ENCODE data around the gene TMEM108.

Gene TMEM108

DNA sequence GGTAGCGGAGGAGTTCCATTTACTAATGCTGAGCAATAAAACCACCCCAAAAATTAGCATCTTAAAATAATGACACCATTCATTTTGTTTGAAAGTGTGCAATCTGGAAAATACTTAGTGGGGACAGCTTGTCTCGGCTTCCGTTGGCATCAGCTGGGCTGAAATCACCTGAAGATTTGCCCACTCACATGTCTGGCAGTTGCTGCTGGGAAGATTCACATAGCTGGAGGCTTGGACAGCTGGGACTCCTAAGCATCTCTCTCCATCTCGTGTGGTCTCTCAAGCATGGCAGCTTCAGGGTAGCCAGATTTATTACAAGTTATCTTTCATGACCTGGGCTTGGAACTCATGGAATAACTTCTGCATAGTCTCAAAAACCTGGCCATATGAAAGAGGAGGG lies 323.2 kb downstream of the TMEM108 start:
- no peak for DNase-seq (ENCODE audit: low spot score)

DNA sequence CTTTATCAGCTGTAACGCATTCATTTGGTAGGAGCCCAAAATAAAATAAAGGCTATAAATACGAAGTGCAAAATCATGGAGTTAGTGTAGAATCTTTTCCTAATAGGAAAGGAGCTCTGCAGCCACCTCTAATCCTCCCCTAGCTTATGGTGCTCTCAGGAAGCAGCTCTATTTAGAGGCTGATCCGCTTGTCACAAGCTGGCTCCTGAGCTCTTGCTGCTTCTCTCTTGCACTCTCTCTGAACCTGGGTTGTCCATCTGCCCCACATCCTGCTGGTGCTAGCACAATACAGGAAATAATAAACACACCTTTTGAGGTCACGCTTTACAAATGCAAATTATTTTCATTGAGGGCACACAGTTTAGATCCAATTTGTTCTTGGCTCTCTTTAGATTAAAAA lies 324.3 kb downstream of the TMEM108 start:
- DNase-seq (ENCODE audit: low spot score), result no peak

DNA sequence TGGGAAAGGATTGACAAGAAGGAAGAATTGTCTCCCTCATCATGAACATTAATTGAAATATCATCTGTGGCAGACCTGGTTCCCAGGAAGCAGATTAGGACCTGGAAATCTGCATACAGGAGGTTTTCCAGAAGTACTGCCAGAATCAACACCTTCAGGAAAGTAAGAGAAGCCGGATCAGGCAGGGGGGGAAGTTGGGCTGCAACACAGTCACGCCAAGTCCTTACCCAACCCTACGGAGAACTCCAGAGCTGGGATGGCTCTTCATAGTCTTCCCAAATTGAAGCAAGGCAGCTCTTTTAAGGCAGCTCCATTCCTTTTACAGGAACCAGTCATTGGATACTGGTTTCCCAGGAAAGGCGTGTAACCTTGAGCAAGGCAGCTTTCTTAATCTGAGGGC lies 326.5 kb downstream of the TMEM108 start:
- DNase-seq (ENCODE audit: low spot score), result no peak

DNA sequence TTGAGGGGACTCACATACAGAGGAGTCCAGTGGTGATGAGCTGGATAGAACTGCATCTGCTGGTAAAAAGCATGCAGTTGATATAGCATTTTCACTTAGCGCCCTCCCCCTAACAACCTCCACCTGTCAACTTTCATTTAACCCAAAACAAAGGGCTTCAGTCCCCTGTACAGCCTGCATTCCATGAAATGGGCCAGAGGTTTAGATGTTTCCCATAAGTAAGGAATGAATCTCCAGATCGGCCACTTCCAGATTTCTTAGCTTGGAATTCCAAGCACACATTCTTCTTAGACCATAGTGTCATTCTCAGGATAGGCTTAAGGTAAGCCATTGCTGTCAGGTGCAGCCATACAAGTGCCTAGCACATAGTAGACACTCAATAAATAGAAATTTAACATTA lies 328.7 kb downstream of the TMEM108 start:
- DNase-seq (ENCODE audit: low spot score), result no peak

DNA sequence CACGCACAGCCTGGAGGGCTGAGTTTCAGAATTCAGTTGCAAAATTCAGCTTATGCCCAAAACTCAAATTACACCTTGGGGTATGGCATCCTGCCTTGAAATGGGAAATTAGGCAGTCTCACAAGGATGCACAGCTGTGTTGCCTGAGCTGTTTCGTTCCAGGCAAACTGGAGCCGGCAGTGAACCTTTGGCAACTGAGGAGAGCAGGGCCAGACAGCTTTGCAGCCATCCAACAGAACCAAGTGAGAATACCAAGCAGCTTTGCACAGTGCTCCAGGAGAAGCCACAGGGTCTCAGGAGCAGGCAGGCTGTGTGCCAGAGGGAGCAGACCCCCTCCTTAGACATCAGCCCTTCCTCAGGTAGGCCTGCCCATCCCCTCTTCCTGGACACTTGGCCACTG lies 329.2 kb downstream of the TMEM108 start:
- no peak for DNase-seq (ENCODE audit: low spot score)

DNA sequence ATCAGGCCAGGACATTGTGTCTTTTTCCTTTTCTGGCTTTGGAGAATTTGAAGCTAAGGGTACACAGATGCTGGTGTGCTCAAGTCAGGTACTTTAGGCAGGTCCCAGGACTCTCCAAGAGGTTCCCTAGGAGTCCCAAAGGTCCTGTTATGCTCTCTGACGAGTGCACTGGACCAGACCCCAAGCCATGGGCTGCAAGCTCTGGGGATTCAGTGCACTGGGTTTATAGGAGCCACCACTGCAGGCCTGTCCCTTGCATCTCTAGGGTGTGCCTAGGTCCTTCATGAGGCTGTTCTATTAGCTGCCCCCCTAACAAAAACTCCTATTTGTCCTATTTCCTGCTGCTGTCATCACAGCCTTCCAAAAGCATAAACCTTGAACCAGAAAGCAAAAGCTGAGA lies 329.8 kb downstream of the TMEM108 start:
- no peak for DNase-seq (ENCODE audit: low spot score)

DNA sequence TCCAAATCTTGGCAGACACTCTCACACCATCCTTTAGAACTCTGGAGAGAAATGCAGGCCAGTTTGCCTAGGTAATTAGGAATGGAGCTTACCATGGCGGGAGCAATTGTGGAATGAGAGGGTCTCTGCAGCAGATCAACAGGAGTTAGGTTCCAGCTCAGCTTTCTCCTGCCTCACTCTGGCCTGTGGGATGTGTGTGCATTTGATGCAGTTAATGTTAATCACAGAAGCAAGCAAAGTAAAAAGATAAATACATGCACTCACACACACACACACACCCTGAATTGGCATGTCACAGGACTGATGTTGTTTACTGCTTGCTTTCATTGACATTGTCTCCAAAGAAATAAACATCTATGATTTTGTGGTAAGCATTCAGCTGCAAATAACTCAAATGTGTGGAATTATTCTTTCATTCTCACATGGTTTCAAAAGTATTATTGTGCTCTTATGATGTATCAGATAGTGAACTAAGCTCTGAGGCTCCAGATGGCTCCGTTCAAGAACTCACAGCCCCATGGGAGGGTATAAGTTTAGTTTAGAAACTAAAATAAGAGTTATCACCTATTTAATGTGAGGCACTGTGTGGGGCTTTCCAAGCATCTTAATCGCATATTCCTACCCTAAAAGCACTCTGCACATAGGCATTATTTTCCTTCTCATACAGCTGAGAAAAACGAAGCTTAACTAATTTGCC lies 330.3 kb downstream of the TMEM108 start:
- DNase-seq (ENCODE audit: low spot score), result no peak

DNA sequence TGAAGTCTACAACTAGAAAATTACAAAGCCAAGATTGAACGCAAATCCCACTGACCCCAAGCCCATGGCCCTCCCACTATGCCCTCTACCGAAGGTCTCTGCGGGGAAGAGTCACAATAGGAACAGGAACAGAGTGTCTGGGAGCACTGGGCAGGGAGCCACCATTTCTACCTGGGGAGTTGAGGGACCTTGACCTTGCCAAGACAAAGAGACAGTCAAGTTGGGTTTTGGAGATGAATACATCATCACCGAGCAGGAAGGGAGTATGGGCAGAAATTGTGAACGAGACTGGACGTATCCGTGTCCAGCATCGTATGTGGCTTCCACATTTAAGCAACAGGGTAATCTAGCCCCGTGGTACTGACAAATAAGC lies 330.9 kb downstream of the TMEM108 start:
- no peak for DNase-seq (ENCODE audit: low spot score)

DNA sequence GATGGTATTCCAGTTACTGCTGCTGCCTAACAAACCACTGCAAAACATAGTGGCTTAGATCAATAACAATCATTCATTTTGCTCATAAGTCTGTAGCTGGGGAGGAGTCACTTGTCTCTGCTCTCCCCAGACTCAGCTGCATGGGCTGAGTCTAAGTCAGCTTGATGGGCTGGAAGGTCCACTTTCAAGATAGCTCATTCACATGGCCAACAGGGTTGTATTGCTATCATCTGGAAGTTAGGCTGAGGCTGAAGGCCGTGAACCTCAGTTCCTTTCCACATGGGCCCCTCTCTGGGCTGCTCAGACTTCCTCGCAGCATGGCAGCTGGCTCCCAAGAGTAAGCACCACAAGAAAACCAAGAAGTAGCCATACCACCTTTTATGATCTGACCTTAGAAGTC lies 333.0 kb downstream of the TMEM108 start:
- no peak for DNase-seq (ENCODE audit: low spot score)

DNA sequence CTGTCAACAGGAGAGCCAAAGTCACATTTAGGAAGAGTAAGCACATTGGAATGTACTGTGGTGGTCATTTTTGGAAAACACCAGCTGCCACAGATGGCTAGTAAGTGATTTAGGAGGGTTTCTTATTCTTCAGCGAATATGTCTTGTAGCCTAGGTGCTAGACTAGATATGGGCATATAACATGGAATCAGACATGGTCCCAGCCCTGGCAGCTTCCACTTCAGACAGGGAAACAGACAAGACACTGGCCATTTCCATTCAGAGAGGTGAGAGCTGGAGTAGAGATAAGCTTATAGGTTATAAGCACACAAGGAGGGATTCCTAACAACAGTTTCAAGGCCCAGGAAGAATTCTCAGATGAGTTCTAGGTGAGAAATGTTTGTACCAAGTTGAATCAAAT lies 333.5 kb downstream of the TMEM108 start:
- DNase-seq (ENCODE audit: low spot score), result no peak

DNA sequence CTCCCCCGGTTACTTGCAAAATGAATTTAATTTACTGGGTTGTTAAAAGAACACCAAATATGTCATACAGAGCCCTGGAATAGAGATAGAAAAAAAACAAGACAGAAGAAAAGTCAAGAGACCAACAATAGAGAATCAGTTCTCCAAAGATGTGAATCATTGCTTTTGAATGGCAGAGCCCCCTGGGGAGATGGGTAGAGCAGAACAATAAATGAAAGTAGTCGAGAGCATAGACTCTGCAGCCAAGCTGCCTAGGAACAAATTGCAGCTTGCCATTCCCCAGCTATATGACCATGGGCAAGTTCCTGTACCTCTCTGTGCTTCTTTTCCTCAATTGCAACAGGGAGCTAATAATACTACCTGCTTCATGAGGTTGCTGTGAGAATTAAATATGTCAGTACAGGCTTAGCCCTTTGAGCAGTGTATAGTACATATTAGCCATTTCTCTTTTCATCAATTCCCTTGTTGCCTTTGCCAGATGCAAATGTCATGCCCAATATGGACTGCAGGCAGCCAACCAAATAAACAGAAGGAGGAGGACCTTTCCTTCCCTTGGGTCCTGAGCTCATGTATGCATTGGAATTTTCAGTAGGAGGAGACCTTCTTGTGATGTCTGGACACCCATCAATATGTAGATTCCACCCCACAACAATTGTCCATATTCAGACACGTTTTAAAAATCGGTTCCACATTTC lies 336.7 kb downstream of the TMEM108 start:
- DNase-seq (ENCODE audit: low spot score), result no peak

DNA sequence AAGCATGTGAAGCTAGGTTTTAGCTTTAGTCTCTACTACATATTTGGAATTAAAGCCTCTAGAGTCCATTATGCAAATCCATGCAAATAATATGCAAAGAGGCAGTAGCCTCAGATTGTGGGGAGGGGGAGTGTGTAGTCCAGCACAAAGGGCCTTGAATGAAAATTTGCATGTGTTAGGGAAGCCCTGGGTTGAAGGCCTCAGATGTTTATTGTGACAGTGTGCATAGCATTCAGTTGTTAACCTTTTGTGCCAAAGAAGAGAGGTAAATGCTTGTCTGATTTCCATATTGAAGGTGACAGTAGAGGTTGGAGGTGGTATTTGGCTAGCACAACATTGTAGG lies 337.2 kb downstream of the TMEM108 start:
- no peak for DNase-seq (ENCODE audit: low spot score)

DNA sequence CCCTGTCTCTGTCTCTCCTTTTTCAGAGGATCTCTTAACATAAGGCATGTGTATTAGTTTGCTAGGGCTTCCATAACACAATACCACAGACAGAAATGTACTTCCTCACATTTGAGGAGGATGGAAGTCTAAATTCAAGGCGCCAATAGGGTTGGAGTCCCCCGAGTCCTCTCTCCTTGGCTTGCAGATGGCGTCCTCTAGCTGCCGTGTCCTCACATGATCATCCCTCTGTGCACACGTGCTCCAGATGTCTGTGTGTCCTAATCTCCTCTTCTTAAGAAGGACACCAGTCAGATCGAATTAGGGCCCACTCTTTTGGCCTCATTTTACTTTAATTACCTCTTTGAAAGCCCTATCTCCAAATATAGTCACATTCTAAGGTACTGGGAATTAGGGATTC lies 338.6 kb downstream of the TMEM108 start:
- no peak for DNase-seq (ENCODE audit: low spot score)

DNA sequence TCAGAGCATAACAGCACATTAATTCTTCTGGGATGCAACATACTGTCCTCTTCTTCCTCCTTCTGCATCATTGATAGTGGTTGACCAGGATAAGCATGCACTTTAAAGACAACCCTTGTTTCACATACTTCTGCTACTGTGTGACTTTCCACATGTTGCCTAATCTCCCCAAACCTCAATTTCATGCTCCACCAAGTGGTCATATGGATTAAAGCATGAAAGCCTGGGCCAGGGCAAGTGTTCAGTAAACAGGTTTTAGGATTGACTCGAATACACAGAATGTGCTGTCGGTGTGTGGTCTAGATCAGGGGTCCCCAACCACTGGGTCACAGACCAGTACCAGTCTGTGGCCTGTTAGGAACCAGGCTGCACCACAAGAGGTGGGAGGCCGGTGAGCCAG lies 339.2 kb downstream of the TMEM108 start:
- DNase-seq (ENCODE audit: low spot score), result peak; percentile 30

DNA sequence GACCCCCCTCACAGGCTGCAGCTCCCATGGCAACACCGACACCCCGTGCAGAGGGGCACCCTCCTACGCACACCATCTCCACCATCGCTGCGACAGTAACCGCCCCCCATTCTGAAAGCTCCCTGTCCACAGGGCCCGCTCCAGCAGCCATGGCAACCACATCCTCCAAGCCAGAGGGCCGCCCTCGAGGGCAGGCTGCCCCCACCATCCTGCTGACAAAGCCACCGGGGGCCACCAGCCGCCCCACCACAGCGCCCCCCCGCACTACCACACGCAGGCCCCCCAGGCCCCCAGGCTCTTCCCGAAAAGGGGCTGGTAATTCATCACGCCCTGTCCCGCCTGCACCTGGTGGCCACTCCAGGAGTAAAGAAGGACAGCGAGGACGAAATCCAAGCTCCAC lies 341.7 kb downstream of the TMEM108 start:
- DNase-seq (ENCODE audit: low spot score), result no peak

DNA sequence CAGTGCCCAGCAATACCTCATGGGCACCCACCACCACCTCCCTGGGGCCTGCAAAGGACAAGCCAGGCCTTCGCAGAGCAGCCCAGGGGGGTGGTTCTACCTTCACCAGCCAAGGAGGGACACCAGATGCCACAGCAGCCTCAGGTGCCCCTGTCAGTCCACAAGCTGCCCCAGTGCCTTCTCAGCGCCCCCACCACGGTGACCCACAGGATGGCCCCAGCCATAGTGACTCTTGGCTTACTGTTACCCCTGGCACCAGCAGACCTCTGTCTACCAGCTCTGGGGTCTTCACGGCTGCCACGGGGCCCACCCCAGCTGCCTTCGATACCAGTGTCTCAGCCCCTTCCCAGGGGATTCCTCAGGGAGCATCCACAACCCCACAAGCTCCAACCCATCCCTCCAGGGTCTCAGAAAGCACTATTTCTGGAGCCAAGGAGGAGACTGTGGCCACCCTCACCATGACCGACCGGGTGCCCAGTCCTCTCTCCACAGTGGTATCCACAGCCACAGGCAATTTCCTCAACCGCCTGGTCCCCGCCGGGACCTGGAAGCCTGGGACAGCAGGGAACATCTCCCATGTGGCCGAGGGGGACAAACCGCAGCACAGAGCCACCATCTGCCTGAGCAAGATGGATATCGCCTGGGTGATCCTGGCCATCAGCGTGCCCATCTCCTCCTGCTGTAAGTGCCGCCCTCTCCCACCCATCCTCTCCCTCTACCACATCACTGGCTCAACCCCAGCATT lies 342.5 kb downstream of the TMEM108 start:
- no peak for DNase-seq (ENCODE audit: low spot score)

DNA sequence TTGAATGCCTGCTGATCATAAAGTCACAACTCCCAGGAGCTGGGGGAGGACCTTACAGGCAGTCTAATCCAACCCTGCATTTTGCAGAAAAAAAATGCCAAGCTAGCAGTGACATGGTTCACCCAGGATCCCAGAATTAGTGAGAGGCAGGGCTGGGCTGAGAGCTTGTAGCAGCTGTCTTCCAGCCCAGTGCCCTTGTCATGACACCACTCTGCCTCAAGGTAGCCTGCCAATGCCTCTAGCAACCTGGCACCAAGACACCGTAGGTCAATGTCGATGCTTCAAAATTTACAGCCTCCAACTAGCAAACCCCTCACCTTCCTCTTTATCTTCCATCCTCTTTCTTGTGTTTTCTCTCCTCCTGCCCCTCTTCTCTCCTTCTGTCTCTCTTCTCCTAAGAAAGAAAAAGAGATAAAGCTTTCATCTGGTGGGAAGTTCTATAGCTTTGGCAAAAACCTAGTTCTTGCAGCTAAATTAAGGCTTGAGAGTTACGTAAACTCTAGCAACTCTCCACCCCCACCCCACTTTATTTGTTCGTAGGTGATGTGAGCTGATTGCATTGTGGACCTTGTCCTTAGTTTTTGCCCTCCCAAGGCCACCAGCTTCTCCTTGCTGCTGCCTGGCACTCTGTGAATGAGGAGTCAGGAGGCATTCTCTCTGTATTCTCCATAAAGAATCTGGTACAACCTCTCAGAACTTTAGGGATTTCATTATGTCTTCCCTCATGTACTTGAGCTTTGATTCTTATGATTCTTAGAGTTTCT lies 343.3 kb downstream of the TMEM108 start:
- DNase-seq (ENCODE audit: low spot score), result no peak

DNA sequence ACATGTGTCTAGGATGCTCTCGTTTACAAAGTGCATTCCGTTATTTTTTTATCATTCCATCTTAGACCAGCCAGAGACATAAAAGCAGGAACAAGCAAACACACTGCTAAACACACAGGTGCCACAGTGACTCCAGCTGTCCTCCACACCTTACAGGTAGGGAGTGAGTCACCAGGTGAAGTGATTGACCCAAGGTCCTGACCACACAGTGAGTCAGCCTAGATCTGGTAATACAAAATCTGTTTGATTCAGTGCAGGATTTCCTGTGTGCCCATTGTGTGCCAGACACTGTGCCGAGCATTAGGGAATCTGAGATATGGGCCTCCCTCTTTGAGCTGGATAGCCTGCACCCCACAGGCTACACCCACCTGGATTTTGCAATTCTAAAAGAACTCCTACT lies 345.0 kb downstream of the TMEM108 start:
- DNase-seq (ENCODE audit: low spot score), result peak; percentile 86

DNA sequence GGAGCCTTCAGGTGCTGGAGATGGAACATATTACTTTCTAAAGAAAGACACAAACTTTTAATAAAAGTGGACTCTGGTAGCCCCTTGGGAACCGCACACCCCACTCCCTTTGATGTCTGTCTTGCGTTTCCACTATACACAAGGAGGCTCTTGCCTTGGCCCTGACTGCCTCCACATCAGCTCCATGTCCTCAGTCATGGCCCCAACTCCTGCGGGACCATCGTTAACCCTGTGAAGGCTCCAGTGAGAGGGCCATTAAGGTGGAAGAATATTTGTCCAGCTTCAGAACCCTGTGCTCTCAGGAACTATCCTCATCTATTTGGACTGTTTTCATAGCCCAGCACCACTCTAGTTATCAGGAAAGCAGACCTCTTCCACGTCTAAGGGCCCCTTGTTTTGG lies 345.6 kb downstream of the TMEM108 start:
- no peak for DNase-seq (ENCODE audit: low spot score)

DNA sequence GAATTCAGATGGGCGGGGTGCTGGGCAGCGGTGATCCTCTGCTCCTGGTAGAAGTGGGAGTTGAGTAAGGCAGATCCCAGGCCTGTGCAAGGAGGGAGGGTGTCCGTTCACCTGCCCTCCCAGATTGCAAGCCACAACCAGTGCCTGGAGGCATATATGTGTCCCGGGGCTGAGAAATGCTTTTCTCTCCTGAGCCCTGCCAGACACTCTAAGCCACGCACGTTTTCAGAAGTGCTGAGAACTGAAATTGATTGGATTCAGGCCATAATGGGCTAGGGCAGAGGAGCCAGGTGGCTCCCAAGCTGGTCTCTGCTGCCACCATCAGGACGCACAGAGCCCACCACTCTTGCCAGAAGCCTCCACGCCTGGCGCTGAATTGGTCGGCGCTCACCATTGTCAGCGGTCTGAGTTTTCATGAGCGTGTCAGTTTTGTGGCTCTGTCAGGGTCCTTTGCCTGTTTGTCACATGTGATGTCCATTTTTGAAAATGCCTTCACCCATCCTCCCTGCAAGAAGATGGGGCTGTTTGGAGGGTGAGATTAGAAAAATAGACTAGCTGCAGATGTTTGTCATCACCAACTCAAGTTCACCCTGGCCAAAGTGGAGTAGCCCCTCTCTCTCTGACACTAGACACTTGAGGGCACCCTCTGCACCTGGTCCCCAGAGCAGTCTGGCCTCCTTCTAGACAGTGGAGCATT lies 346.3 kb downstream of the TMEM108 start:
- peak; percentile 58 for DNase-seq (ENCODE audit: low spot score)

DNA sequence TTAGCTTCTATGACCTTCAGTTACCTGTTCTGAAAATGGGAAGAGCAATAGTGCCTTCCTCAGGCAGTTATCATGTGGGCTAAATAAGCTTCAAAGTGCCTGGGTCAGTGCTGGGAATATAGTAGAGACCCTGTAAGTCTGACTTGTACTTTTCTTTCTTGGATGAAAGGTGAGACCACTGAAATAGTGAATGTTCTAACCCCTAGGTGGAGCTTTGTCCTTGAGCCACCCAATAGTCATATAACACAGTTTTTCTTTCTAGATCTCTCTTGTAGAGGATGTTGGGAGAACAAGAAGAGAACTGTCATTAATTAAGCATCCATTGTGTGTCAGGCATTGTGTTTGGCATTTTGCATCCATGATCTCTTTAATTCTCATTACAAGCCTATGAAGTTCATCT lies 348.7 kb downstream of the TMEM108 start:
- DNase-seq (ENCODE audit: low spot score), result no peak

DNA sequence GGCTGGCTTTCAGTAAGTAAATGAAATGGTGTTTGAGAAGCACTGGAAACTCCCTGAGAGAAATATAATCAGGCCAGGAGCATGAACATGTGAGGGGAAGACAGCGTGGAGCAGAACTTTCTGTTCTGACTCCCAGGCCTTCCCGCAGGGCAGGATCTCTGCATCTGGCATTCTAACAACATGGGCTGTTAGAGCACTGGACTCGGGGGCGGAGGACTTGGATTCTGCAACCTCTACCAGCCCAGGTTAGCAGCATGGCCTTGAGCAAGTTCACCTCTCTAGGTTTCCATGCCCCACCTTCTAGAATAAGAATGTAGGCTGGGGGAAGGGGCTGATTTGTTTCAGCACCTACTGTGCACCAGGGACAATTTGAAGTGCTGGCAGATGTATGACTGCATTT lies 349.1 kb downstream of the TMEM108 start:
- DNase-seq (ENCODE audit: low spot score), result no peak

Data from kidney tubule cell (primary cell).